Stimulated activated CD4-positive, alpha-beta T cell treated with anti-CD3 and anti-CD28 coated beads, Interleukin-15, amount 100 ng/mL, for 48 hours (primary cell): Measurements from ENCODE around the gene PNRC1.
A peak's percentile ranks its signal among the peaks of the same experiment; 100 is the strongest.
"Not testable (repeated sequence)": the region's sequence is repeated elsewhere in the genome, so short reads cannot be mapped to it uniquely, and the experiment has no call there.

Experiments
- DNase-seq, 2 donors: peaks; one replicate each; pipeline ENCODE4 v3.0.0-alpha.2; 2020; ENCODE audit warnings: low read depth in 2 of 2

Gene PNRC1

GRCh38 chr6:89080281-89081128 is at the start of gene PNRC1:
Gene PNRC1 (plus strand): TSS chr6:89080751. CDS start chr6:89080895, 144 bp downstream.
- DNase-seq = peak; percentile 100

GRCh38 chr6:89032599-89032998 is 48.0 kb upstream of the PNRC1 start:
- no peak for DNase-seq

- no peak for DNase-seq
These were observed 47.1 kb upstream of the PNRC1 start for GRCh38 chr6:89033461-89033860.

GRCh38 chr6:89034116-89034515 is 46.4 kb upstream of the PNRC1 start:
- not testable (repeated sequence) for DNase-seq

- no peak for DNase-seq
These were observed 45.8 kb upstream of the PNRC1 start for GRCh38 chr6:89034586-89035251.

- no peak for DNase-seq
These were observed 45.1 kb upstream of the PNRC1 start for GRCh38 chr6:89035252-89036101.

- DNase-seq = no peak
These were observed 43.2 kb upstream of the PNRC1 start for GRCh38 chr6:89037141-89037900.

GRCh38 chr6:89037901-89038293 is 42.7 kb upstream of the PNRC1 start:
- not testable (repeated sequence) for DNase-seq

- no peak for DNase-seq
These were observed 37.9 kb upstream of the PNRC1 start for GRCh38 chr6:89042664-89043063.

- DNase-seq = no peak
These were observed 36.1 kb upstream of the PNRC1 start for GRCh38 chr6:89044328-89045010.

- DNase-seq = no peak
These were observed 35.6 kb upstream of the PNRC1 start for GRCh38 chr6:89045011-89045387.

- DNase-seq = no peak
These were observed 35.0 kb upstream of the PNRC1 start for GRCh38 chr6:89045576-89045975.

- DNase-seq = no peak
These were observed 33.1 kb upstream of the PNRC1 start for GRCh38 chr6:89047473-89047872.

GRCh38 chr6:89048288-89048923 is 32.1 kb upstream of the PNRC1 start:
- no peak for DNase-seq

- no peak for DNase-seq
These were observed 31.6 kb upstream of the PNRC1 start for GRCh38 chr6:89048985-89049384.

GRCh38 chr6:89050155-89050554 is 30.4 kb upstream of the PNRC1 start:
- DNase-seq = no peak

GRCh38 chr6:89050697-89051096 is 29.9 kb upstream of the PNRC1 start:
- no peak for DNase-seq

GRCh38 chr6:89051676-89052075 is 28.9 kb upstream of the PNRC1 start:
- no peak for DNase-seq

- no peak for DNase-seq
These were observed 26.3 kb upstream of the PNRC1 start for GRCh38 chr6:89054208-89054607.

- no peak for DNase-seq
These were observed 22.8 kb upstream of the PNRC1 start for GRCh38 chr6:89057759-89058158.
